Measurements from ENCODE around the gene TRAPPC2B.

TRAPPC2B gene

DNA sequence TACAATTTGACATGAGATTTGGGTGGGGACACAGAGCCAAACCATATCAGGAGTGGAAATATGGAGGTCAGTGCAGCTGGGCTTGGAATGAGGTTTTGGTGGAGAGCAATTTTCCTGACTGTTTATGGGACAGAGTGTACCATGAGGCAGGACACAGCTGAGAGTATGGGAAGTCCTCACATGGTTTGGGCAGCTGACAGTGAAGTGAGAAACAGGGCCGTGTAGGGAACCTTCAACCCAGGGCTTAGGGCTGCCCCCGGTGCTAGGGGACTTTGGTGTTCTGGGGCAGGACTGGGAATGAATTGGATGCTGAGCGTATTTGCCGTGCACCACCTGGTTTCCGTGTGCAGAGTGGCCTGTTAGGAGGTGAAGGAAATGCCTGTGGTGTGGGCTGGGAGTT lies 32.4 kb downstream of the TRAPPC2B start:
- Histone ChIP-seq H3K27ac (ENCODE audit: extremely low read depth, low read depth, low read length) (no peak overlapping the region), H3K4me3 (ENCODE audit: low read depth, low read length) (no peak overlapping the region), H3K36me3 (ENCODE audit: control insufficient read depth in 2 of 2, insufficient read depth in 1 of 2, low read length in 2 of 2) (peaks cover 31 to 72% of the 10 kb centered on the region in 2 experiments), H3K9me3 (ENCODE audit: control insufficient read depth, insufficient read depth, low read depth, low read length) (0 out of 2 replicates have a peak, but pooled peaks cover 4% of the 10 kb centered on the region), H3K4me1 (ENCODE audit: control insufficient read depth, insufficient read depth, low read length) (peaks cover 6% of the 10 kb centered on the region)
- CTCF ChIA-PET: no interaction called here
- TF ChIP-seq ZNF707 (tag by site-specific recombination; IDR thresholded peaks at IDR 0.05): no peak
- TF ChIP-seq ZNF2 (tag by site-specific recombination; IDR thresholded peaks at IDR 0.05): no peak
- TF ChIP-seq ZNF354C (tag by site-specific recombination; IDR thresholded peaks at IDR 0.05; ENCODE audit: borderline replicate concordance, low read depth): no peak
- TF ChIP-seq TCF7L2 (IDR thresholded peaks at IDR 0.05; ENCODE audit: borderline replicate concordance, low read depth, low read length): no peak
- no peak for TF ChIP-seq ZNF610 (tag by site-specific recombination; IDR thresholded peaks at IDR 0.05; ENCODE audit: borderline replicate concordance)
- TF ChIP-seq, protein P1, sequence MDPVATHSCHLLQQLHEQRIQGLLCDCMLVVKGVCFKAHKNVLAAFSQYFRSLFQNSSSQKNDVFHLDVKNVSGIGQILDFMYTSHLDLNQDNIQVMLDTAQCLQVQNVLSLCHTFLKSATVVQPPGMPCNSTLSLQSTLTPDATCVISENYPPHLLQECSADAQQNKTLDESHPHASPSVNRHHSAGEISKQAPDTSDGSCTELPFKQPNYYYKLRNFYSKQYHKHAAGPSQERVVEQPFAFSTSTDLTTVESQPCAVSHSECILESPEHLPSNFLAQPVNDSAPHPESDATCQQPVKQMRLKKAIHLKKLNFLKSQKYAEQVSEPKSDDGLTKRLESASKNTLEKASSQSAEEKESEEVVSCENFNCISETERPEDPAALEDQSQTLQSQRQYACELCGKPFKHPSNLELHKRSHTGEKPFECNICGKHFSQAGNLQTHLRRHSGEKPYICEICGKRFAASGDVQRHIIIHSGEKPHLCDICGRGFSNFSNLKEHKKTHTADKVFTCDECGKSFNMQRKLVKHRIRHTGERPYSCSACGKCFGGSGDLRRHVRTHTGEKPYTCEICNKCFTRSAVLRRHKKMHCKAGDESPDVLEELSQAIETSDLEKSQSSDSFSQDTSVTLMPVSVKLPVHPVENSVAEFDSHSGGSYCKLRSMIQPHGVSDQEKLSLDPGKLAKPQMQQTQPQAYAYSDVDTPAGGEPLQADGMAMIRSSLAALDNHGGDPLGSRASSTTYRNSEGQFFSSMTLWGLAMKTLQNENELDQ (tag by site-specific recombination; IDR thresholded peaks at IDR 0.05; ENCODE audit: low read depth): no peak
- no peak for TF ChIP-seq ZFHX2 (tag by site-specific recombination; conservative IDR thresholded peaks at IDR 0.05)
- TF ChIP-seq HOXC10 (CRISPR knock-in tag; IDR thresholded peaks at IDR 0.05): no peak
- POLR2A ChIA-PET: no interaction called here

DNA sequence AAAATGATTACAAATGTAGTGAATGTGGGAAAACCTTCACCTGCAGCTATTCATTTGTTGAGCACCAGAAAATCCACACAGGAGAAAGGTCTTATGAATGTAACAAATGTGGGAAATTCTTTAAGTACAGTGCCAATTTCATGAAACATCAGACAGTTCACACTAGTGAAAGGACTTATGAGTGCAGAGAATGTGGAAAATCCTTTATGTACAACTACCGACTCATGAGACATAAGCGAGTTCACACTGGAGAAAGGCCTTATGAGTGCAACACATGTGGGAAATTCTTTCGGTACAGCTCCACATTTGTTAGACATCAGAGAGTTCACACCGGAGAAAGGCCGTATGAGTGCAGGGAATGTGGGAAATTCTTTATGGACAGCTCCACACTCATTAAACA lies 35.5 kb downstream of the TRAPPC2B start:
- H3K4me1 ChIP-seq (ENCODE audit: control insufficient read depth, insufficient read depth, low read length): no peaks in the 10 kb centered on the region
- ChIA-PET POLR2A (interaction anchor here (0.9 kb wide), 1 partner anchor 10 kb away, joined by 3 read pairs; no protein-coding TSS in a partner anchor), CTCF (no interaction called here)
- no peak overlapping the region for H3K4me3 ChIP-seq (ENCODE audit: low read depth, low read length)
- peaks cover 35 to 70% of the 10 kb centered on the region in 2 experiments for H3K36me3 ChIP-seq (ENCODE audit: control insufficient read depth in 2 of 2, insufficient read depth in 1 of 2, low read length in 2 of 2)
- TF ChIP-seq, protein P2, sequence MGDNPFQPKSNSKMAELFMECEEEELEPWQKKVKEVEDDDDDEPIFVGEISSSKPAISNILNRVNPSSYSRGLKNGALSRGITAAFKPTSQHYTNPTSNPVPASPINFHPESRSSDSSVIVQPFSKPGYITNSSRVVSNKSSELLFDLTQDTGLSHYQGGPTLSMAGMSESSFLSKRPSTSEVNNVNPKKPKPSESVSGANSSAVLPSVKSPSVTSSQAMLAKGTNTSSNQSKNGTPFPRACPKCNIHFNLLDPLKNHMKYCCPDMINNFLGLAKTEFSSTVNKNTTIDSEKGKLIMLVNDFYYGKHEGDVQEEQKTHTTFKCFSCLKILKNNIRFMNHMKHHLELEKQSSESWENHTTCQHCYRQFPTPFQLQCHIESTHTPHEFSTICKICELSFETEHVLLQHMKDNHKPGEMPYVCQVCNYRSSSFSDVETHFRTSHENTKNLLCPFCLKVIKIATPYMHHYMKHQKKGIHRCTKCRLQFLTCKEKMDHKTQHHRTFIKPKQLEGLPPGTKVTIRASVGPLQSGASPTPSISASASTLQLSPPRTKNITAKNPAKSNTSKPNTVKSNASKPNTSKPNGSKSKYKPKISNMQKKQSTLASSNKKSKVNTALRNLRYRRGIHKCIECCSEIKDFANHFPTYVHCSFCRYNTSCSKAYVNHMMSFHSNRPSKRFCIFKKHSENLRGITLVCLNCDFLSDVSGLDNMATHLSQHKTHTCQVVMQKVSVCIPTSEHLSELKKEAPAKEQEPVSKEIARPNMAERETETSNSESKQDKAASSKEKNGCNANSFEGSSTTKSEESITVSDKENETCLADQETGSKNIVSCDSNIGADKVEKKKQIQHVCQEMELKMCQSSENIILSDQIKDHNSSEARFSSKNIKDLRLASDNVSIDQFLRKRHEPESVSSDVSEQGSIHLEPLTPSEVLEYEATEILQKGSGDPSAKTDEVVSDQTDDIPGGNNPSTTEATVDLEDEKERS (tag by site-specific recombination; IDR thresholded peaks at IDR 0.05): no peak
- TF ChIP-seq SETDB1 (IDR thresholded peaks at IDR 0.05; ENCODE audit: insufficient read length, low read length): peak; percentile 73
- no peak for TF ChIP-seq REPIN1 (tag by site-specific recombination; IDR thresholded peaks at IDR 0.05; ENCODE audit: low read depth)
- TF ChIP-seq, protein P3, sequence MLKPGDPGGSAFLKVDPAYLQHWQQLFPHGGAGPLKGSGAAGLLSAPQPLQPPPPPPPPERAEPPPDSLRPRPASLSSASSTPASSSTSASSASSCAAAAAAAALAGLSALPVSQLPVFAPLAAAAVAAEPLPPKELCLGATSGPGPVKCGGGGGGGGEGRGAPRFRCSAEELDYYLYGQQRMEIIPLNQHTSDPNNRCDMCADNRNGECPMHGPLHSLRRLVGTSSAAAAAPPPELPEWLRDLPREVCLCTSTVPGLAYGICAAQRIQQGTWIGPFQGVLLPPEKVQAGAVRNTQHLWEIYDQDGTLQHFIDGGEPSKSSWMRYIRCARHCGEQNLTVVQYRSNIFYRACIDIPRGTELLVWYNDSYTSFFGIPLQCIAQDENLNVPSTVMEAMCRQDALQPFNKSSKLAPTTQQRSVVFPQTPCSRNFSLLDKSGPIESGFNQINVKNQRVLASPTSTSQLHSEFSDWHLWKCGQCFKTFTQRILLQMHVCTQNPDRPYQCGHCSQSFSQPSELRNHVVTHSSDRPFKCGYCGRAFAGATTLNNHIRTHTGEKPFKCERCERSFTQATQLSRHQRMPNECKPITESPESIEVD (tag by site-specific recombination; IDR thresholded peaks at IDR 0.05): no peak
- TF ChIP-seq ZSCAN23 (tag by site-specific recombination; IDR thresholded peaks at IDR 0.05): no peak
- no peak overlapping the region for H3K27ac ChIP-seq (ENCODE audit: extremely low read depth, low read depth, low read length)
- H3K9me3 ChIP-seq (ENCODE audit: control insufficient read depth, insufficient read depth, low read depth, low read length): 0 out of 2 replicates have a peak, but pooled peaks cover 4% of the 10 kb centered on the region
